Right ventricle myocardium superior (tissue), 1 donor: ENCODE data around the gene ARHGAP26. TPM values are rescaled to one million over a fixed set of nuclear protein-coding genes. Genes with fewer than 3 reads are reported as not detected.

ENCODE experiments used
- ATAC-seq: fragments of 200-7000 bp; cut with Tn5 transposase; one replicate; pipeline ENCODE4 v1.9.1; 2020; ENCODE audit warnings: mild to moderate bottlenecking; ENCODE audit not compliant: poor library complexity
- DNase-seq: peaks from one replicate; pipeline ENCODE4 v3.0.0-alpha.2; 2020
- intact Hi-C: fragments of 100-400 bp; cut with DNase I; formaldehyde crosslinking; loops from one replicate; pipeline ENCODE4 v1.11.2; 2022
- total RNA-seq: library from RNA; stranded (reverse); fragmentation: NEBNext Ultra II Directional; extraction: Animal tissue kit (Norgen Biotek cat#: 25700); gene quantifications from one replicate; pipeline ENCODE4 v1.2.1, GENCODE V29; 2021
- donor health status: DM: no; HTN: yes; CAD: no; lungs with severe emphysema.

Gene ARHGAP26
- total RNA-seq, 1 donor from 2014 or later, result 32.5 TPM

GRCh38 chr5:142878638-142879037 lies 108.5 kb downstream of the ARHGAP26 start:
- no peak for DNase-seq
- intact Hi-C loops, result no loop called here
- ATAC-seq, result no peak

- ATAC-seq (peak; percentile 1), DNase-seq (no peak)
- intact Hi-C loops, result loop anchor here (2.0 to 5.0 kb wide), 2 partner anchors 164 to 224 kb away; no protein-coding TSS in a partner anchor
Observed at GRCh38 chr5:142881076-142881783, 111.1 kb downstream of the ARHGAP26 start.

- intact Hi-C loops, result loop anchor here (2.0 to 5.0 kb wide), 2 partner anchors 165 to 224 kb away; no protein-coding TSS in a partner anchor
- DNase-seq, result no peak
- peak; percentile 66 for ATAC-seq
Observed at GRCh38 chr5:142881784-142882126, 111.6 kb downstream of the ARHGAP26 start.

DNA sequence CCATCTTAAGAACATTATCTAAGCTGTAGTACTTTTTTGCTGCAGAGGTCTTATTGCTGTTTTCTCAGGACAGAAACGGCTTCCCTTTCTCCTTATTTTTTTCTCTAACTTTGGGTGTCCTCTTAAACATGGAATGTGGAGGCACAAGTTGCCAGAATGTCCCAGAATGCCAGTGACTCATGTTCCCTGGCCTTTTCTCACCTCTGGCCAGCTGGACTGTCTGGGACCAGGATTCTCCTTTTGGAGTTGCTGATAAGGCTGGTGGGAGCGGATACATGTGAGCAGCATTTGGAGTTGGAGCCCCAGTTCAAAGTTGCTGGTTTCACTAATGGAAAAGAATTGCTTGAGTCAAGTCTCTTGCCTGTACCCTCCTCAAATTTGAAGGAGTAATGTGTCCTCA lies 112.8 kb downstream of the ARHGAP26 start:
- peak; percentile 65 for ATAC-seq
- intact Hi-C loops, result loop anchor here (5.0 kb wide), 1 partner anchor 226 kb away; no protein-coding TSS in a partner anchor
- no peak for DNase-seq

GRCh38 chr5:142883438-142883837 lies 113.3 kb downstream of the ARHGAP26 start:
- intact Hi-C loops, result loop anchor here (5.0 kb wide), 1 partner anchor 226 kb away; no protein-coding TSS in a partner anchor
- DNase-seq (no peak), ATAC-seq (no peak)

GRCh38 chr5:142884029-142884428 lies 113.9 kb downstream of the ARHGAP26 start:
- ATAC-seq, result peak; percentile 62
- intact Hi-C loops, result loop anchor here (5.0 kb wide), 1 partner anchor 227 kb away; no protein-coding TSS in a partner anchor

GRCh38 chr5:142886211-142886610 lies 116.0 kb downstream of the ARHGAP26 start:
- intact Hi-C loops, result loop anchor here (5.0 kb wide), 1 partner anchor 274 kb away; no protein-coding TSS in a partner anchor
- DNase-seq (no peak), ATAC-seq (no peak)

More at GRCh38 chr5:142884029-142884428, 113.9 kb downstream of the ARHGAP26 start:
- DNase-seq, result no peak

- ATAC-seq, result no peak
- intact Hi-C loops, result loop anchor here (5.0 kb wide), 1 partner anchor 275 kb away; no protein-coding TSS in a partner anchor
- DNase-seq, result no peak
Observed at GRCh38 chr5:142886956-142887355, 116.8 kb downstream of the ARHGAP26 start.

GRCh38 chr5:142888469-142889085 lies 118.4 kb downstream of the ARHGAP26 start:
- ATAC-seq (peak; percentile 62), DNase-seq (no peak)
- intact Hi-C loops, result loop anchor here (5.0 kb wide), 1 partner anchor 276 kb away; no protein-coding TSS in a partner anchor

DNA sequence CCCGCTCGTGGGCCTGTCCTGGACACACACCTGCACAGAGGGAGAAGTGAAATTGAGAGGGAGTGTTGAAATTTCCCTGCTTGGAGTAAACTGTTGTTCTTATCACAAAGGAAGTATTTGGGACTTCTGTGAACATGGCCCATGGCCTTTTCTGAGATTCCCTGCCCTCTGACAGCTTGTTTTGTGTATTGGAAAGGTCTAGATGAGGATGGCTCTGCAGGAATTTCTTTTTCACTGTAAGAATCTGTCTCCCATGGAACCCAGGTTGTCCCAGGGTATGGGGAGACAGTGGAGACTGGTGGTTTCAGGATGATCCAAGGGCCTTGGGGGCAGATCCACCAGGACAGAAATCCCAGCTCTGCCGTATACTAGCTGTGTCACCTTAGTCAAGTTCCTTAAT lies 121.8 kb downstream of the ARHGAP26 start:
- ATAC-seq (no peak), DNase-seq (no peak)
- intact Hi-C loops, result no loop called here

DNA sequence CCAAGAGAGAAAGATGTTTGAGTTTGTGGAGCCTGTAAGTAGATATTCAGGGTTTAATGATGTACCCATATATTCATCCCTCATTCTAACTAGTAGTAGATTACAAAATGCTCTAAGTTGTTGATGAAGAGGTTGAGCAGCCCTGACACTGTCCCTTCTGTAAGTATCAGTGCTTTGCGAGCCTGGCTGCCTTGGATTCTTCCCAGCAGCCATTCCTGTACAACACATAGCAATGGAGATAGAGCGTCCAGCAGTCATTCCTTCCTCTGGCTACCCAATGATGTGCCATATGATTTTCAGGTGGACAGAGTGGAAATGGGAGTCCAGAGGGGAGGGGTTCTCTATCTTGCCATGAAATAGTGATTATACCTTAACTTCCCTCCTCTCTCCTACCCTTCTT lies 124.1 kb downstream of the ARHGAP26 start:
- ATAC-seq (peak; percentile 57), DNase-seq (no peak)
- intact Hi-C loops, result no loop called here

GRCh38 chr5:142894749-142895148 lies 124.6 kb downstream of the ARHGAP26 start:
- peak; percentile 70 for ATAC-seq
- no peak for DNase-seq
- intact Hi-C loops, result no loop called here

GRCh38 chr5:142896325-142897007 lies 126.3 kb downstream of the ARHGAP26 start:
- intact Hi-C loops, result no loop called here
- no peak for DNase-seq
- no peak for ATAC-seq

GRCh38 chr5:142897328-142897727 lies 127.2 kb downstream of the ARHGAP26 start:
- ATAC-seq, result no peak
- intact Hi-C loops, result no loop called here
- no peak for DNase-seq

DNA sequence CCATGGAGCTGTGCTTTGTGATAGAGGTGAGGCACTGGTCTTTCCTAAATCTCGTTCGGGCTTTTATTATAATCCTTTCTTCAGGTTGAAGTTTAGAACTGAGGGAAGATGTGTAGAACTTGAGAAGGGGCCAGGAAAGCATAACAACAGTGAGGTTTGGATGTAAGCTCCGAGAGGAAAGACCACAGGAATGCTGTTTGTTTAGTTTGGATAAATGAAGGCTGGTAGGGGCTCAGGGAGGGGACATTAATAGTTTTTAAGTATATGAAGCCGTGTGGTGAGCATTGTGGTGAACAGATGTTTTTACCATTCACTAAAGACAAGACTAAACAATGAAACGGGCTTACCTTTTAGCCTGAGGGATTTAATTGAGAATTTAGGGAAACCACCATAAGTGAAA lies 130.8 kb downstream of the ARHGAP26 start:
- intact Hi-C loops, result no loop called here
- ATAC-seq (no peak), DNase-seq (no peak)

DNA sequence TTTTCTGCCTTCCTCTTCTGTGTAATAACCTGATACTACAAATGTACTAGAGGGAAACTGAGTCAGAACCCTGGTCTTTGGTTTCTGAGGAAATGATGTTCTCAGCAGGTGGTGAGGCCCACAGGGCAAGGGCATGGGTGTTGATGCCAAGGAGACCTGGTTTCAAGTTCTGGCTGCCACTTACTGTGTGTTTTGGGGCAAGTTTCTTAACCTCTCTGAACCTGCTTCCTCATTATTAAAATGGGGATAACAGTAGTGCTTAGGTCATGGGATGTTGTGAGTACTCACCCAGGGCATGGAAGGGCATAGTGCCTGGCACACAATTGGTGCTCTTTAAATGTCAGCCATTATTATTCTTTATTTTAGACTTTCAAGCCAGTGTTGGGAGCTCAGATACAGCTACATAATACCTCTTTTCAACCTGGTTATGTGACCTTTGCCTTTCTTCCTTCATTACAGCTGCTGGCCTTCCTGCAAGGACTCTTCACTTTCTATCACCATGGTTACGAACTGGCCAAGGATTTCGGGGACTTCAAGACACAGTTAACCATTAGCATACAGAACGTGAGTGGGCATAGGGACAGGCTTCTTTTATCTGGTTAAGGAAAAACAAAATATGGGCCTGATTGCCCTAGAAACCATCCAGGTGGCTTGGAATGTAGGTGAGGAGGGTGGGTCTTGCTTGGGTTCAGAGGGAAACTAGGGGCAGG lies 131.5 kb downstream of the ARHGAP26 start:
- no peak for ATAC-seq
- intact Hi-C loops, result no loop called here
- no peak for DNase-seq

GRCh38 chr5:142902186-142902965 lies 132.2 kb downstream of the ARHGAP26 start:
- no peak for DNase-seq
- intact Hi-C loops, result no loop called here
- no peak for ATAC-seq

DNA sequence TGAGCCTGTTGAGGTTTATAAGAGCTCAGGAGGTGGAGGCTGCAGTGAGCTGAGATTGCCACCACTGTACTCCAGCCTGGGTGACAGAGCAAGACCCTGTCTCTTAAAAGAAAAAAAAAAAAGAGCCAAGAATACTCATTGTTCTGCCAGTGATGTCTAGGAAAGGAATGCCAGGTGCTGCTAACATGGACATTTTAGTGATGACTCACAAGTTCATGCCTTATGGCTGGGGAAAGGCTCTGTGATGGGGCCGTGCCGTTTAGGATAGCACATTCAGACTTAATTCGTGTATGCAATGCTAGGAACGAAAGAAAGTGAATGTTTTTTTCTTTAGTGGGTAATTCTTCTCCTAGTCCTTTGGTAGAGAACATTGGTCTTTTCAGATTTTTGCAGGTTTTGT lies 134.2 kb downstream of the ARHGAP26 start:
- ATAC-seq, result no peak
- intact Hi-C loops, result no loop called here
- no peak for DNase-seq
